Neutrophil (primary cell): ENCODE data around the gene UFC1.

ENCODE experiments used
- H3K27ac ChIP-seq: fragments of 200-600 bp; sonication (generic); 2 replicates; pipeline ENCODE4 v1.5.1; 2016; ENCODE audit warnings: mild to moderate bottlenecking, moderate library complexity
- H3K27me3 ChIP-seq: fragments of 200-600 bp; sonication (generic); 2 replicates; pipeline ENCODE4 v1.6.0; 2016; ENCODE audit warnings: mild to moderate bottlenecking
- H3K36me3 ChIP-seq: fragments of 200-600 bp; sonication (generic); 2 replicates; pipeline ENCODE4 v1.5.1; 2017
- H3K4me1 ChIP-seq, 2 experiments: fragments of 200-600 bp in 1 of 2; sonication (generic) in 1 of 2; 1 replicate in 1 of 2; 2 replicates in 1 of 2; pipeline versions ENCODE4 v1.5.1 to v1.6.1; 2013 to 2016; ENCODE audit warnings: low read depth in 1 of 2, low read length in 1 of 2, mild to moderate bottlenecking in 1 of 2, moderate library complexity in 1 of 2; ENCODE audit not compliant: control insufficient read depth in 1 of 2, insufficient read depth in 1 of 2
- H3K4me3 ChIP-seq, 2 experiments: fragments of 200-600 bp in 1 of 2; sonication (generic) in 1 of 2; 1 replicate in 1 of 2; 2 replicates in 1 of 2; pipeline ENCODE4 v1.5.1; 2013 to 2016; ENCODE audit warnings: low read depth in 1 of 2, low read length in 1 of 2, mild to moderate bottlenecking in 1 of 2, moderate library complexity in 1 of 2
- H3K9me3 ChIP-seq: fragments of 200-600 bp; sonication (generic); 2 replicates; pipeline ENCODE4 v1.5.1; 2016
- CTCF ChIP-seq: fragments of 200-600 bp; sonication (generic); IDR thresholded peaks from 2 replicates; pipeline ENCODE4 v1.5.1; 2016; ENCODE audit warnings: antibody characterized with exemption

The UFC1 gene

GRCh38 chr1:161195171-161195570 lies 41.4 kb downstream of the UFC1 start:
- TF ChIP-seq CTCF, result no peak
- no peak overlapping the region for H3K27ac ChIP-seq
- no peaks in the 10 kb centered on the region for H3K27me3 ChIP-seq
- H3K36me3 ChIP-seq, result no peaks in the 10 kb centered on the region
- H3K4me1 ChIP-seq, result peaks cover 3 to 9% of the 10 kb centered on the region in 2 experiments
- no peak overlapping the region for H3K4me3 ChIP-seq
- no peaks in the 10 kb centered on the region for H3K9me3 ChIP-seq

- Histone ChIP-seq H3K4me1 (peaks cover 8 to 12% of the 10 kb centered on the region in 2 experiments), H3K4me3 (no peak overlapping the region), H3K27me3 (no peaks in the 10 kb centered on the region), H3K27ac (no peak overlapping the region), H3K9me3 (no peaks in the 10 kb centered on the region), H3K36me3 (no peaks in the 10 kb centered on the region)
- TF ChIP-seq CTCF, result no peak
Measured at GRCh38 chr1:161196111-161196510, 42.3 kb downstream of the UFC1 start.

- peaks cover 13 to 19% of the 10 kb centered on the region in 2 experiments for H3K4me1 ChIP-seq
- H3K27me3 ChIP-seq, result no peaks in the 10 kb centered on the region
- no peak overlapping the region for H3K4me3 ChIP-seq
- H3K9me3 ChIP-seq, result no peaks in the 10 kb centered on the region
- no peaks in the 10 kb centered on the region for H3K36me3 ChIP-seq
- H3K27ac ChIP-seq, result no peak overlapping the region
- no peak for TF ChIP-seq CTCF
Measured at GRCh38 chr1:161196521-161197451, 43.0 kb downstream of the UFC1 start.

- H3K36me3 ChIP-seq, result no peaks in the 10 kb centered on the region
- H3K27ac ChIP-seq, result no peak overlapping the region
- TF ChIP-seq CTCF, result no peak
- no peak overlapping the region for H3K4me3 ChIP-seq
- H3K9me3 ChIP-seq, result no peaks in the 10 kb centered on the region
- no peaks in the 10 kb centered on the region for H3K27me3 ChIP-seq
- H3K4me1 ChIP-seq, result peaks cover 14 to 17% of the 10 kb centered on the region in 2 experiments
Measured at GRCh38 chr1:161197560-161198193, 43.9 kb downstream of the UFC1 start.

GRCh38 chr1:161198194-161198896 lies 44.6 kb downstream of the UFC1 start:
- Histone ChIP-seq H3K4me3 (no peak overlapping the region), H3K36me3 (no peaks in the 10 kb centered on the region), H3K9me3 (no peaks in the 10 kb centered on the region), H3K27ac (no peak overlapping the region), H3K27me3 (no peaks in the 10 kb centered on the region), H3K4me1 (peaks cover 19 to 23% of the 10 kb centered on the region in 2 experiments)
- no peak for TF ChIP-seq CTCF
